HepG2 (cell line): ENCODE results near the gene VPS26B. TPM values are rescaled to one million over a fixed set of nuclear protein-coding genes. Genes with fewer than 3 reads are reported as not detected.

Source experiments
- GTF2F1 ChIP-seq: fragments of 150-350 bp; IDR thresholded peaks from 2 replicates; pipeline ENCODE4 v1.6.1; 2014; ENCODE audit warnings: low read length
- MAFF ChIP-seq: IDR thresholded peaks from 2 replicates; pipeline ENCODE4 v1.6.1; 2011; ENCODE audit warnings: low read depth, low read length, improper control_type of control experiment
- MIXL1 ChIP-seq: IDR thresholded peaks from 2 replicates; pipeline ENCODE4 v1.6.1; 2016
- MTF2 ChIP-seq: sonication (generic); formaldehyde crosslinking; IDR thresholded peaks from 2 replicates; pipeline ENCODE4 v1.5.0; 2020; ENCODE audit warnings: missing genetic modification reagents, borderline replicate concordance
- RBM22 ChIP-seq: fragments of 200-400 bp; formaldehyde crosslinking; optimal IDR thresholded peaks from 2 replicates; pipeline ENCODE3; 2017; ENCODE audit warnings: mild to moderate bottlenecking, low read length, moderate library complexity
- SCMH1 ChIP-seq: sonication (generic); formaldehyde crosslinking; IDR thresholded peaks from 2 replicates; pipeline ENCODE4 v1.9.0; 2021; ENCODE audit warnings: missing genetic modification reagents, mild to moderate bottlenecking, borderline replicate concordance
- SMAD9 ChIP-seq: sonication (generic); formaldehyde crosslinking; IDR thresholded peaks from 2 replicates; pipeline ENCODE4 v1.5.1; 2020; ENCODE audit warnings: mild to moderate bottlenecking, missing genetic modification reagents
- SNAPC2 ChIP-seq: sonication (generic); formaldehyde crosslinking; IDR thresholded peaks from 2 replicates; pipeline ENCODE4 v1.8.1; 2022; ENCODE audit warnings: mild to moderate bottlenecking, missing genetic modification reagents
- SOX6 ChIP-seq, 2 experiments: fragments of 450-650 bp in 1 of 2; sonication (generic) in 1 of 2; formaldehyde crosslinking in 1 of 2; IDR thresholded peaks; 2 replicates each; pipeline versions ENCODE4 v1.4.0 to v1.6.1; 2017 to 2020; ENCODE audit warnings: antibody characterized with exemption in 1 of 2, mild to moderate bottlenecking in 1 of 2, missing genetic modification reagents in 1 of 2
- YEATS2 ChIP-seq: sonication (generic); formaldehyde crosslinking; IDR thresholded peaks from 2 replicates; pipeline ENCODE4 v1.4.0; 2020; ENCODE audit warnings: missing genetic modification reagents, borderline replicate concordance
- ZBTB1 ChIP-seq: sonication (generic); formaldehyde crosslinking; IDR thresholded peaks from 2 replicates; pipeline ENCODE4 v1.4.0; 2020; ENCODE audit warnings: missing genetic modification reagents, borderline replicate concordance
- ZC3H4 ChIP-seq: sonication (generic); formaldehyde crosslinking; IDR thresholded peaks from 2 replicates; pipeline ENCODE4 v1.4.0; 2020; ENCODE audit warnings: missing genetic modification reagents, borderline replicate concordance
- ZNF510 ChIP-seq: sonication (generic); formaldehyde crosslinking; IDR thresholded peaks from 2 replicates; pipeline ENCODE4 v1.4.0; 2020; ENCODE audit warnings: low read depth, mild to moderate bottlenecking, missing genetic modification reagents
- polyA plus RNA-seq, 8 experiments: library from polyadenylated mRNA; depleted of rRNA in 3 of 8; stranded (reverse) in 7 of 8; unstranded in 1 of 8; fragments of >200 nt; fragmentation: Illumina TruSeq in 4 of 8; extraction: Trizol in 4 of 8; gene quantifications; 2 replicates each; pipeline versions ENCODE4 v1.2.1 to v1.2.3, GENCODE V29; 2011 to 2016; ENCODE audit warnings: low read depth in 4 of 8, missing spikeins in 1 of 8, mixed read lengths in 1 of 8; ENCODE audit not compliant: insufficient read depth in 1 of 8
- total RNA-seq, 5 experiments: library from RNA; depleted of rRNA; stranded (reverse); fragments of >200 nt; fragmentation: Illumina TruSeq; extraction: Trizol; gene quantifications; 2 replicates each; pipeline ENCODE4 v1.2.3, GENCODE V29; 2016; ENCODE audit warnings: low read depth in 1 of 5
- TF ChIP-seq, protein P1 (sequence below): sonication (generic); formaldehyde crosslinking; IDR thresholded peaks from 2 replicates; pipeline ENCODE4 v1.5.0; 2020; ENCODE audit warnings: missing genetic modification reagents
- TF ChIP-seq, protein P2 (sequence below): IDR thresholded peaks from 2 replicates; pipeline ENCODE4 v1.6.1; 2016; ENCODE audit warnings: low read depth, missing genetic modification reagents, missing compliant biosample characterization
- TF ChIP-seq, protein P3 (sequence below): sonication (generic); formaldehyde crosslinking; IDR thresholded peaks from 2 replicates; pipeline ENCODE4 v1.4.0; 2020; ENCODE audit warnings: missing genetic modification reagents
- TF ChIP-seq, protein P4 (sequence below): sonication (generic); formaldehyde crosslinking; IDR thresholded peaks from 2 replicates; pipeline ENCODE4 v1.8.1; 2022; ENCODE audit warnings: low read depth, mild to moderate bottlenecking, missing genetic modification reagents

VPS26B gene
- total and polyA plus RNA-seq, 2 of the 13 experiments (the other 11 are each of a cell fraction or from before 2014, with no cell fraction given): 20.2 to 23.2 TPM

DNA sequence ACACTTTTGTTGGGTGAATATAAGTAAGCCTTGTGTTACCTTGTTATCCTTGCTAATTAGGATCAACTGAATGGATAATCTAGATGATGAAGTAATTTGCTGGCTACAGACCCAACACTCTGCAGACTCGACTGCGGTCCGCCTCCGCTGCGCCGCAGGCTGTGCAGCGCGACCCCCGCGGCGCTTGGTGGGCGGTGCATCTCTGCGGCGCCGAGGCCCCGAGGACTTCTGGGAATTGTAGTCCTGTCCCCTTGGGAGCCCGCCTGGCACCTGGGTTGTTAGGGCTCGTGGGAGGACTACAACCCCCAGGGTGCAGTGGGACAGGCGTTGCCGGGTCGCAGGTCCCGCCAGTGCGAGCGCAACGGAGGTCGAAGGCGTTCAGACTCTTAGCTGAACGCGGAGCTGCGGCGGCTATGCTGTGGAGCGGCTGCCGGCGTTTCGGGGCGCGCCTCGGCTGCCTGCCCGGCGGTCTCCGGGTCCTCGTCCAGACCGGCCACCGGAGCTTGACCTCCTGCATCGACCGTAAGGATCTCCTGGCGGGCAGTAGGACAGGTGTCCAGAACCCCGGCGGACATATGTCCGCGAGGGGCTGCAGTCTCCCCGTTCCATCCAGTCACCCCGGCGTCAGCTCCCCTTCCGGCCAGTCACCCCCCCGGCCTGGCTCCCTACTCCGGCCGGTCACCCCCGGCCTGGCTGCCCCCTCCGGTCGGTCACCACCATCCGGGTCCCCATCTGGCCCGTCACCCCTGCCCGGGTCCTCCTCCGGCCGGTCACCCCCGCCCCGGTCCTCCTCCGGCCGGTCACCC, 28.9 kb downstream of the VPS26B start, which contains the start of the genes ACAD8 and THYN1 (continued):
- TF ChIP-seq, protein P1, sequence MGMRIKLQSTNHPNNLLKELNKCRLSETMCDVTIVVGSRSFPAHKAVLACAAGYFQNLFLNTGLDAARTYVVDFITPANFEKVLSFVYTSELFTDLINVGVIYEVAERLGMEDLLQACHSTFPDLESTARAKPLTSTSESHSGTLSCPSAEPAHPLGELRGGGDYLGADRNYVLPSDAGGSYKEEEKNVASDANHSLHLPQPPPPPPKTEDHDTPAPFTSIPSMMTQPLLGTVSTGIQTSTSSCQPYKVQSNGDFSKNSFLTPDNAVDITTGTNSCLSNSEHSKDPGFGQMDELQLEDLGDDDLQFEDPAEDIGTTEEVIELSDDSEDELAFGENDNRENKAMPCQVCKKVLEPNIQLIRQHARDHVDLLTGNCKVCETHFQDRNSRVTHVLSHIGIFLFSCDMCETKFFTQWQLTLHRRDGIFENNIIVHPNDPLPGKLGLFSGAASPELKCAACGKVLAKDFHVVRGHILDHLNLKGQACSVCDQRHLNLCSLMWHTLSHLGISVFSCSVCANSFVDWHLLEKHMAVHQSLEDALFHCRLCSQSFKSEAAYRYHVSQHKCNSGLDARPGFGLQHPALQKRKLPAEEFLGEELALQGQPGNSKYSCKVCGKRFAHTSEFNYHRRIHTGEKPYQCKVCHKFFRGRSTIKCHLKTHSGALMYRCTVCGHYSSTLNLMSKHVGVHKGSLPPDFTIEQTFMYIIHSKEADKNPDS (CRISPR knock-in tag): no peak
- 0 out of 2 replicates have a peak, but pooled peaks have one; percentile 37 for TF ChIP-seq SMAD9
- TF ChIP-seq, protein P2, sequence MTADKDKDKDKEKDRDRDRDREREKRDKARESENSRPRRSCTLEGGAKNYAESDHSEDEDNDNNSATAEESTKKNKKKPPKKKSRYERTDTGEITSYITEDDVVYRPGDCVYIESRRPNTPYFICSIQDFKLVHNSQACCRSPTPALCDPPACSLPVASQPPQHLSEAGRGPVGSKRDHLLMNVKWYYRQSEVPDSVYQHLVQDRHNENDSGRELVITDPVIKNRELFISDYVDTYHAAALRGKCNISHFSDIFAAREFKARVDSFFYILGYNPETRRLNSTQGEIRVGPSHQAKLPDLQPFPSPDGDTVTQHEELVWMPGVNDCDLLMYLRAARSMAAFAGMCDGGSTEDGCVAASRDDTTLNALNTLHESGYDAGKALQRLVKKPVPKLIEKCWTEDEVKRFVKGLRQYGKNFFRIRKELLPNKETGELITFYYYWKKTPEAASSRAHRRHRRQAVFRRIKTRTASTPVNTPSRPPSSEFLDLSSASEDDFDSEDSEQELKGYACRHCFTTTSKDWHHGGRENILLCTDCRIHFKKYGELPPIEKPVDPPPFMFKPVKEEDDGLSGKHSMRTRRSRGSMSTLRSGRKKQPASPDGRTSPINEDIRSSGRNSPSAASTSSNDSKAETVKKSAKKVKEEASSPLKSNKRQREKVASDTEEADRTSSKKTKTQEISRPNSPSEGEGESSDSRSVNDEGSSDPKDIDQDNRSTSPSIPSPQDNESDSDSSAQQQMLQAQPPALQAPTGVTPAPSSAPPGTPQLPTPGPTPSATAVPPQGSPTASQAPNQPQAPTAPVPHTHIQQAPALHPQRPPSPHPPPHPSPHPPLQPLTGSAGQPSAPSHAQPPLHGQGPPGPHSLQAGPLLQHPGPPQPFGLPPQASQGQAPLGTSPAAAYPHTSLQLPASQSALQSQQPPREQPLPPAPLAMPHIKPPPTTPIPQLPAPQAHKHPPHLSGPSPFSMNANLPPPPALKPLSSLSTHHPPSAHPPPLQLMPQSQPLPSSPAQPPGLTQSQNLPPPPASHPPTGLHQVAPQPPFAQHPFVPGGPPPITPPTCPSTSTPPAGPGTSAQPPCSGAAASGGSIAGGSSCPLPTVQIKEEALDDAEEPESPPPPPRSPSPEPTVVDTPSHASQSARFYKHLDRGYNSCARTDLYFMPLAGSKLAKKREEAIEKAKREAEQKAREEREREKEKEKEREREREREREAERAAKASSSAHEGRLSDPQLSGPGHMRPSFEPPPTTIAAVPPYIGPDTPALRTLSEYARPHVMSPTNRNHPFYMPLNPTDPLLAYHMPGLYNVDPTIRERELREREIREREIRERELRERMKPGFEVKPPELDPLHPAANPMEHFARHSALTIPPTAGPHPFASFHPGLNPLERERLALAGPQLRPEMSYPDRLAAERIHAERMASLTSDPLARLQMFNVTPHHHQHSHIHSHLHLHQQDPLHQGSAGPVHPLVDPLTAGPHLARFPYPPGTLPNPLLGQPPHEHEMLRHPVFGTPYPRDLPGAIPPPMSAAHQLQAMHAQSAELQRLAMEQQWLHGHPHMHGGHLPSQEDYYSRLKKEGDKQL: 0 out of 2 replicates have a peak, but pooled peaks have one; percentile 27
- TF ChIP-seq MAFF: no peak
- TF ChIP-seq YEATS2 (CRISPR knock-in tag): peak; percentile 82; the same call in 1 of the 2 replicates
- TF ChIP-seq ZNF510 (CRISPR knock-in tag): no peak
- no peak for TF ChIP-seq SCMH1 (CRISPR knock-in tag)
- no peak for TF ChIP-seq RBM22
- peak; percentile 62 for TF ChIP-seq MIXL1 (CRISPR knock-in tag)
- TF ChIP-seq GTF2F1: no peak
- TF ChIP-seq, protein P3, sequence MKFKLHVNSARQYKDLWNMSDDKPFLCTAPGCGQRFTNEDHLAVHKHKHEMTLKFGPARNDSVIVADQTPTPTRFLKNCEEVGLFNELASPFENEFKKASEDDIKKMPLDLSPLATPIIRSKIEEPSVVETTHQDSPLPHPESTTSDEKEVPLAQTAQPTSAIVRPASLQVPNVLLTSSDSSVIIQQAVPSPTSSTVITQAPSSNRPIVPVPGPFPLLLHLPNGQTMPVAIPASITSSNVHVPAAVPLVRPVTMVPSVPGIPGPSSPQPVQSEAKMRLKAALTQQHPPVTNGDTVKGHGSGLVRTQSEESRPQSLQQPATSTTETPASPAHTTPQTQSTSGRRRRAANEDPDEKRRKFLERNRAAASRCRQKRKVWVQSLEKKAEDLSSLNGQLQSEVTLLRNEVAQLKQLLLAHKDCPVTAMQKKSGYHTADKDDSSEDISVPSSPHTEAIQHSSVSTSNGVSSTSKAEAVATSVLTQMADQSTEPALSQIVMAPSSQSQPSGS (CRISPR knock-in tag): 0 out of 2 replicates have a peak, but pooled peaks have one; percentile 52
- TF ChIP-seq ZBTB1 (CRISPR knock-in tag): no peak
- TF ChIP-seq, protein P4, sequence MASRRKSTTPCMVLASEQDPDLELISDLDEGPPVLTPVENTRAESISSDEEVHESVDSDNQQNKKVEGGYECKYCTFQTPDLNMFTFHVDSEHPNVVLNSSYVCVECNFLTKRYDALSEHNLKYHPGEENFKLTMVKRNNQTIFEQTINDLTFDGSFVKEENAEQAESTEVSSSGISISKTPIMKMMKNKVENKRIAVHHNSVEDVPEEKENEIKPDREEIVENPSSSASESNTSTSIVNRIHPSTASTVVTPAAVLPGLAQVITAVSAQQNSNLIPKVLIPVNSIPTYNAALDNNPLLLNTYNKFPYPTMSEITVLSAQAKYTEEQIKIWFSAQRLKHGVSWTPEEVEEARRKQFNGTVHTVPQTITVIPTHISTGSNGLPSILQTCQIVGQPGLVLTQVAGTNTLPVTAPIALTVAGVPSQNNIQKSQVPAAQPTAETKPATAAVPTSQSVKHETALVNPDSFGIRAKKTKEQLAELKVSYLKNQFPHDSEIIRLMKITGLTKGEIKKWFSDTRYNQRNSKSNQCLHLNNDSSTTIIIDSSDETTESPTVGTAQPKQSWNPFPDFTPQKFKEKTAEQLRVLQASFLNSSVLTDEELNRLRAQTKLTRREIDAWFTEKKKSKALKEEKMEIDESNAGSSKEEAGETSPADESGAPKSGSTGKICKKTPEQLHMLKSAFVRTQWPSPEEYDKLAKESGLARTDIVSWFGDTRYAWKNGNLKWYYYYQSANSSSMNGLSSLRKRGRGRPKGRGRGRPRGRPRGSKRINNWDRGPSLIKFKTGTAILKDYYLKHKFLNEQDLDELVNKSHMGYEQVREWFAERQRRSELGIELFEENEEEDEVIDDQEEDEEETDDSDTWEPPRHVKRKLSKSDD (CRISPR knock-in tag): no peak
- 0 out of 2 replicates have a peak, but pooled peaks have one; percentile 19 for TF ChIP-seq SNAPC2 (CRISPR knock-in tag)
- TF ChIP-seq ZC3H4 (CRISPR knock-in tag): no peak
- 0 out of 2 replicates have a peak, but pooled peaks have one; percentile 54 for TF ChIP-seq MTF2
- TF ChIP-seq SOX6 (IDR thresholded peaks at IDR 0.05): no peak
- peak; percentile 49 for TF ChIP-seq SOX6 (CRISPR knock-in tag; IDR thresholded peaks at IDR 0.05)
